Endothelial cell of umbilical vein (primary cell): ENCODE measurements around the gene TRIM62. TPM values are rescaled to one million over a fixed set of nuclear protein-coding genes. Genes with fewer than 3 reads are reported as not detected.

Experiments
- BruUV-seq: library from RNA; stranded (reverse); fragments of 400-500 nt; replicated peaks from 2 replicates; lab custom pipeline; 2021; lab: Mats Ljungman, UMichigan
- CTCF ChIA-PET: fragments of 300-600, 350-600 bp; sonication (Branson Sonifier 250); formaldehyde crosslinking; loops from one replicate; lab custom pipeline; 2021; ENCODE audit warnings: antibody characterized with exemption, inconsistent platforms; lab: Charles Lee
- POLR2A ChIA-PET: fragments of 300-600, 350-600 bp; sonication (Branson Sonifier 250); formaldehyde crosslinking; loops from one replicate; lab custom pipeline; 2021; ENCODE audit warnings: antibody characterized with exemption, inconsistent platforms; lab: Charles Lee
- DNase-seq: peaks from one replicate; pipeline ENCODE4 v3.0.0-alpha.2; 2011; ENCODE audit warnings: low read depth, low spot score
- FAIRE-seq: peaks from 2 replicates; lab custom pipeline; 2011; peaks lifted over from hg19 to GRCh38; lab: Jason Lieb, UNC
- H2AFZ ChIP-seq: 2 replicates; pipeline ENCODE4 v1.6.0; 2012; ENCODE audit warnings: low read depth, low read length, control low read depth, inconsistent platforms
- H3K27ac ChIP-seq: 2 replicates; pipeline ENCODE4 v1.5.1; 2011; ENCODE audit warnings: low read depth, mild to moderate bottlenecking, control low read depth, low read length, moderate library complexity; ENCODE audit not compliant: insufficient read depth
- H3K27me3 ChIP-seq, 2 experiments: 2 replicates each; pipeline versions ENCODE4 v1.6.0 to v1.6.1; 2011; ENCODE audit warnings: low read length in 2 of 2, mixed read lengths in 1 of 2; ENCODE audit not compliant: control insufficient read depth in 2 of 2, insufficient read depth in 2 of 2
- H3K36me3 ChIP-seq, 2 experiments: 2 replicates in 1 of 2; 3 replicates in 1 of 2; pipeline ENCODE4 v1.5.1; 2011; ENCODE audit warnings: low read length in 2 of 2, mild to moderate bottlenecking in 1 of 2, moderate library complexity in 1 of 2; ENCODE audit not compliant: control insufficient read depth in 2 of 2, insufficient read depth in 2 of 2; ENCODE audit errors: extremely low read depth in 1 of 2
- H3K4me1 ChIP-seq: 3 replicates; pipeline ENCODE4 v1.5.1; 2011; ENCODE audit warnings: mild to moderate bottlenecking, low read length; ENCODE audit not compliant: control insufficient read depth, insufficient read depth; ENCODE audit errors: extremely low read depth
- H3K4me2 ChIP-seq: 2 replicates; pipeline ENCODE4 v1.6.1; 2011; ENCODE audit warnings: low read length, control low read depth, mixed read lengths; ENCODE audit not compliant: insufficient read depth
- H3K4me3 ChIP-seq, 3 experiments: fragments of 200-600 bp in 1 of 3; sonication (generic), shearing (Covaris generic) in 1 of 3; replicated peaks in 1 of 3; 2 replicates each; pipeline ENCODE4 v1.5.1; 2011 to 2016; ENCODE audit warnings: control low read depth in 3 of 3, low read length in 3 of 3, mild to moderate bottlenecking in 2 of 3, inconsistent platforms in 1 of 3, low read depth in 1 of 3, moderate library complexity in 1 of 3; ENCODE audit not compliant: insufficient read depth in 1 of 3
- H3K79me2 ChIP-seq: 2 replicates; pipeline ENCODE4 v1.6.0; 2012; ENCODE audit warnings: low read length, inconsistent platforms; ENCODE audit not compliant: control insufficient read depth, insufficient read depth
- H3K9ac ChIP-seq: replicated peaks from 2 replicates; pipeline ENCODE3; 2011; ENCODE audit warnings: low read length, control low read depth; ENCODE audit not compliant: insufficient read depth; ENCODE audit errors: extremely low read depth
- H3K9me1 ChIP-seq: replicated peaks from 3 replicates; pipeline ENCODE4 v1.6.0; 2011; ENCODE audit warnings: mild to moderate bottlenecking, low read length; ENCODE audit not compliant: control insufficient read depth, insufficient read depth; ENCODE audit errors: extremely low read depth
- H3K9me3 ChIP-seq: replicated peaks from 2 replicates; pipeline ENCODE4 v1.5.1; 2012; ENCODE audit warnings: low read length, inconsistent platforms; ENCODE audit not compliant: control insufficient read depth, insufficient read depth
- H4K20me1 ChIP-seq: replicated peaks from 2 replicates; pipeline ENCODE3; 2011; ENCODE audit warnings: mild to moderate bottlenecking, low read length; ENCODE audit not compliant: control insufficient read depth, insufficient read depth; ENCODE audit errors: extremely low read depth
- CTCF ChIP-seq, 2 donors: IDR thresholded peaks; 1 replicate in 1 of 2; 2 replicates in 1 of 2; pipeline ENCODE4 v1.5.1; 2011; ENCODE audit warnings: low read length in 2 of 2, mild to moderate bottlenecking in 2 of 2, moderate library complexity in 2 of 2, control low read depth in 1 of 2, inconsistent platforms in 1 of 2, low read depth in 1 of 2; ENCODE audit not compliant: insufficient read depth in 1 of 2; ENCODE audit errors: extremely low read depth in 1 of 2
- EZH2 ChIP-seq: IDR thresholded peaks from 2 replicates; pipeline ENCODE4 v1.6.1; 2012; ENCODE audit warnings: borderline replicate concordance, low read depth, mild to moderate bottlenecking, moderate library complexity, low read length, inconsistent platforms; ENCODE audit not compliant: severe bottlenecking
- FOS ChIP-seq: IDR thresholded peaks from 2 replicates; pipeline ENCODE4 v1.6.1; 2011; ENCODE audit warnings: mild to moderate bottlenecking, low read length, moderate library complexity, borderline replicate concordance; ENCODE audit not compliant: insufficient read depth
- GATA2 ChIP-seq: IDR thresholded peaks from 2 replicates; pipeline ENCODE4 v1.7.0; 2011; ENCODE audit warnings: low read depth, mild to moderate bottlenecking, moderate library complexity, mixed read lengths, low read length; ENCODE audit not compliant: insufficient read length, insufficient read depth
- JUN ChIP-seq: IDR thresholded peaks from 2 replicates; pipeline ENCODE4 v1.6.1; 2011; ENCODE audit warnings: borderline replicate concordance, low read depth; ENCODE audit not compliant: insufficient read length, insufficient read depth
- MYC ChIP-seq: IDR thresholded peaks from one replicate; pipeline ENCODE4 v1.6.1; 2011; ENCODE audit warnings: mild to moderate bottlenecking, low read depth, low read length
- POLR2A ChIP-seq: IDR thresholded peaks from 2 replicates; pipeline ENCODE4 v1.6.1; 2012; ENCODE audit warnings: low read depth, mild to moderate bottlenecking, control low read depth, low read length
- POLR2AphosphoS5 ChIP-seq: IDR thresholded peaks from 2 replicates; pipeline ENCODE4 v1.6.1; 2012; ENCODE audit warnings: low read depth, mild to moderate bottlenecking, control low read depth, low read length, moderate library complexity; ENCODE audit not compliant: insufficient read depth
- dilution Hi-C: fragments of 300-500 bp; cut with MboI; formaldehyde crosslinking; loops from one replicate; pipeline ENCODE4 v1.15.0; 2019; ENCODE audit warnings: low sequenced_read_pairs; ENCODE audit not compliant: extremely low pct_ligation_motif_present
- intact Hi-C: fragments of 100-400 bp; cut with micrococcal nuclease; formaldehyde crosslinking; loops from one replicate; pipeline ENCODE4 v1.10.0; 2022
- polyA plus RNA-seq, 4 experiments: library from polyadenylated mRNA; depleted of rRNA in 3 of 4; stranded (reverse) in 3 of 4; unstranded in 1 of 4; fragments of >200 nt; gene quantifications; 2 replicates each; pipeline versions ENCODE4 v1.2.1 to v1.2.3, GENCODE V29; 2011 to 2012; ENCODE audit warnings: missing spikeins in 1 of 4
- total RNA-seq: library from RNA; stranded (reverse); gene quantifications from 2 replicates; pipeline ENCODE4 v1.2.3, GENCODE V29; 2021
- TF ChIP-seq, protein P1 (sequence below): IDR thresholded peaks from 2 replicates; pipeline ENCODE4 v1.6.1; 2011; ENCODE audit not compliant: insufficient read depth, insufficient read length

TRIM62 gene
- total and polyA plus RNA-seq, 2 donors (not counting 3 experiments of a cell fraction or from before 2014, with no cell fraction given) = 8.3 to 9.3 TPM

DNA sequence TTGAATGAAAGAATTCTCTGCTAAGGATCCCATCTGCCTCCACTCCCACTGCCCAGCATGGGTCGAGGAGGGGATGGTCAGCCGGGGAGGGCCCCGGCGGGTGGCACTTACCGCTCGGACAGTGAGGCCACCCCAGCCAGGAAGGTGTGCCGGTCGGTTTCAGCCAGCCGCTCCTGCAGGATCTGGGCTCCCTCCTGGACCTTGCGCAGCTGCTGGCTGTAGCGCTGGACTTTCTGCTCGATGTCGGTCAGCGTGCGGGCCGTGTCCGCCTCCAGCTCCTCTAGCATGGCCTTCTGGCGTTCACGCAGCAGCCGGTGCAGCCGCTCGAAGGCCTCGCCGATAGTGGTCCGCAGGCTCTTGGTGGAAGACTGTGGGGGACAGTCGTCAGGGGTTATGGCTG lies 22.3 kb downstream of the TRIM62 start:
- no peak overlapping the region for H2AFZ ChIP-seq
- TF ChIP-seq EZH2 (no peak), JUN (no peak), MYC (no peak), POLR2AphosphoS5 (no peak), CTCF (IDR thresholded peaks at IDR 0.05; ENCODE audit: extremely low read depth in 1 of 2, insufficient read depth in 1 of 2, low read depth in 1 of 2, low read length in 2 of 2) (no peak), POLR2A (no peak), GATA2 (no peak), FOS (no peak)
- TF ChIP-seq, protein P1, sequence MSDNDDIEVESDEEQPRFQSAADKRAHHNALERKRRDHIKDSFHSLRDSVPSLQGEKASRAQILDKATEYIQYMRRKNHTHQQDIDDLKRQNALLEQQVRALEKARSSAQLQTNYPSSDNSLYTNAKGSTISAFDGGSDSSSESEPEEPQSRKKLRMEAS = no peak
- dilution Hi-C loops = no loop called here
- intact Hi-C loops = no loop called here
- no peaks in the 10 kb centered on the region for H3K79me2 ChIP-seq
- FAIRE-seq (no peak), DNase-seq (no peak)
- peaks cover 22% of the 10 kb centered on the region for H3K4me1 ChIP-seq
- no peaks in the 10 kb centered on the region for H4K20me1 ChIP-seq
- BruUV-seq = no TSS peak
- H3K9me3 ChIP-seq = no peaks in the 10 kb centered on the region
- ChIA-PET POLR2A (no interaction called here), CTCF (no interaction called here)
- H3K4me2 ChIP-seq = no peak overlapping the region
- H3K9me1 ChIP-seq = no peaks in the 10 kb centered on the region
- H3K27me3 ChIP-seq = no peaks in the 10 kb centered on the region
- no peak overlapping the region for H3K9ac ChIP-seq
- H3K36me3 ChIP-seq = peaks cover 0 to 14% of the 10 kb centered on the region in 2 experiments
- H3K27ac ChIP-seq = no peak overlapping the region
- no peak overlapping the region for H3K4me3 ChIP-seq
